ENCODE results near the gene RASGRF1. TPM values are rescaled to one million over a fixed set of nuclear protein-coding genes. Genes with fewer than 3 reads are reported as not detected.

Gene RASGRF1
- total RNA-seq, 1 donor = under 0.01 TPM

DNA sequence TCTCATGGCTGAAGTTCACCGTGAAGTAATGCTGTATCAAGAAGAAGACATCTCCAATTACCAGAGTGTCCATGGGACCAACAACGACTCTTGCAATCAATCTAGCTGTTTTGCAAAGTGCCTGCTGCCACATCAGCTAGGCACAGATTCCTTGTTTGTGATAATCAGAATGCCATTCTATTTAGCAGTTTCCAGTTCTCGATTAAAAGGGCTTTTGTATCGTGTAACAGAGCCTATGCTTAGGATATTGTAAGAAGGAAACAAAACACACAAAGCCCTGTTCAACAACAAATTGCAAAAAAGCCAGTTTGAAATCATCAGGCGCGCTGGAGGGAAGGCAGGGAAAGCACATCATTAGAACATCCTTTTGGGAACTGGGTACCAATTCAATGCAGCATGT, 26.1 kb downstream of the RASGRF1 start:
- TF ChIP-seq CTCF (IDR thresholded peaks at IDR 0.05; ENCODE audit: extremely low read depth, low read depth, low read length) = no peak
- H3K9me3 ChIP-seq (ENCODE audit: low read depth, low read length) = no peaks in the 10 kb centered on the region
- H3K27ac ChIP-seq (ENCODE audit: low read depth, low read length) = no peak overlapping the region
- H3K79me2 ChIP-seq (ENCODE audit: insufficient read depth, low read length) = no peaks in the 10 kb centered on the region
- H2AFZ ChIP-seq (ENCODE audit: low read length) = no peak overlapping the region
- no peaks in the 10 kb centered on the region for H3K36me3 ChIP-seq (ENCODE audit: insufficient read depth, low read length)
- peaks cover 4% of the 10 kb centered on the region for H3K27me3 ChIP-seq (ENCODE audit: insufficient read depth, low read length)
- no peaks in the 10 kb centered on the region for H4K20me1 ChIP-seq (ENCODE audit: insufficient read depth, low read length)
- H3K4me2 ChIP-seq (ENCODE audit: insufficient read depth, low read length) = no peak overlapping the region
- H3K4me1 ChIP-seq (ENCODE audit: insufficient read depth, low read length) = no peaks in the 10 kb centered on the region
- no peak overlapping the region for H3K4me3 ChIP-seq (ENCODE audit: insufficient read depth, low read length)
- DNase-seq (ENCODE audit: insufficient read length, low spot score, missing footprints) = no peak

DNA sequence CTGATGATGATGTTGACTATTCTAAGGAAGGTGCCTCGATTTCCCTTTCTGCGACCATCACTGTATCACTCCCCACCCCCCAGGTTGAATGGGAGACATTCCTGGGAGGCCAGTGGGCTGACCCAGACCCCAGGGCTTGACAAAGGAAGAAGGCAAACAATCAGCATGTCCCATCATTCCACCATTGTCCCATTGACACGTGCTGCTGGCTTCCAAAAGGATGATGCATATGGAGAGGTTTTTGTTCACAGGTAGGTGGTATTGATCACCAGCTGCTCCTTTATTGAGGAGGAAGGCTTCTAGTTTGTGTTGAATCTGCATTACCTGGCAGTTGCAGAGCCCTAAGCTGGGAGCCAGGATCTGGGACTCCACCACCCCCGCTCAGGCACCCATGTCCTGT, 30.4 kb downstream of the RASGRF1 start:
- H3K79me2 ChIP-seq (ENCODE audit: insufficient read depth, low read length) = no peaks in the 10 kb centered on the region
- no peak overlapping the region for H3K27ac ChIP-seq (ENCODE audit: low read depth, low read length)
- H3K4me3 ChIP-seq (ENCODE audit: insufficient read depth, low read length) = no peak overlapping the region
- peaks cover 7% of the 10 kb centered on the region for H3K27me3 ChIP-seq (ENCODE audit: insufficient read depth, low read length)
- no peaks in the 10 kb centered on the region for H3K36me3 ChIP-seq (ENCODE audit: insufficient read depth, low read length)
- H3K4me2 ChIP-seq (ENCODE audit: insufficient read depth, low read length) = no peak overlapping the region
- no peaks in the 10 kb centered on the region for H3K4me1 ChIP-seq (ENCODE audit: insufficient read depth, low read length)
- no peaks in the 10 kb centered on the region for H3K9me3 ChIP-seq (ENCODE audit: low read depth, low read length)
- no peaks in the 10 kb centered on the region for H4K20me1 ChIP-seq (ENCODE audit: insufficient read depth, low read length)
- no peak for TF ChIP-seq CTCF (IDR thresholded peaks at IDR 0.05; ENCODE audit: extremely low read depth, low read depth, low read length)
- no peak for DNase-seq (ENCODE audit: insufficient read length, low spot score, missing footprints)
- no peak overlapping the region for H2AFZ ChIP-seq (ENCODE audit: low read length)

- Histone ChIP-seq H3K4me1 (ENCODE audit: insufficient read depth, low read length) (no peaks in the 10 kb centered on the region), H3K9me3 (ENCODE audit: low read depth, low read length) (no peaks in the 10 kb centered on the region), H3K36me3 (ENCODE audit: insufficient read depth, low read length) (no peaks in the 10 kb centered on the region), H3K79me2 (ENCODE audit: insufficient read depth, low read length) (no peaks in the 10 kb centered on the region), H3K27ac (ENCODE audit: low read depth, low read length) (no peak overlapping the region), H3K27me3 (ENCODE audit: insufficient read depth, low read length) (peaks cover 7% of the 10 kb centered on the region), H2AFZ (ENCODE audit: low read length) (no peak overlapping the region), H3K4me3 (ENCODE audit: insufficient read depth, low read length) (no peak overlapping the region), H3K4me2 (ENCODE audit: insufficient read depth, low read length) (no peak overlapping the region), H4K20me1 (ENCODE audit: insufficient read depth, low read length) (no peaks in the 10 kb centered on the region)
- no peak for TF ChIP-seq CTCF (IDR thresholded peaks at IDR 0.05; ENCODE audit: extremely low read depth, low read depth, low read length)
- DNase-seq (ENCODE audit: insufficient read length, low spot score, missing footprints) = no peak
Observed at GRCh38 chr15:79059081-79059572, 31.5 kb downstream of the RASGRF1 start.

DNA sequence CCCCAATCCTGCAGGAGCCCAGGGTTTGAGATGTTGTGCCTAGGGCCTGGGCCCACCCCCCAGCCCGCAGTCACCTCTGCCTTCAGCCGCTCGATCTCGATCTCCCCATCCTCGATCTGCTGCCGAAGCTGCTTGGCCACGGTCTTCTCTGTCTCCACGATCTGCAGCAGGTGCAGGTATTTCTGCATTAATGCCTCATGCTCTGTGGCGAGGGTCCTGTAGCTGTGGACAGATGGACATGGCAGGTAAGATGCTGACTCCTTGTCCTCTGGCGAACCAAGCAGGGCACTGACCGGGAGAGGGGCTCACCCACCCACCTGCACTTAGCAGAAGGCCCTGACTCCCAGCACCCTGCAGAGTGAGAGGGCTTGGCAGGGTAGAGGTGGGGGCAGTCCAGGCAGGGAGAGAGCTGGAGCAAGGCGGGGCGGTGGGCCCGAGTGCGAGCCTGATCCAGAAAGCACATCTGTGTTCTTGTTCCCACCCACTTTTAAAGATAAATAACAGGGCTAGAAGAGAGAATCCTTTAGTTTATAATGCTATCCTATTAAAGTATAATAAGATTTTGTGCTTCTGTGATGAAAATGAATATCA, 32.2 kb downstream of the RASGRF1 start:
- no peak overlapping the region for H2AFZ ChIP-seq (ENCODE audit: low read length)
- no peaks in the 10 kb centered on the region for H3K4me1 ChIP-seq (ENCODE audit: insufficient read depth, low read length)
- no peak overlapping the region for H3K4me2 ChIP-seq (ENCODE audit: insufficient read depth, low read length)
- no peak overlapping the region for H3K27ac ChIP-seq (ENCODE audit: low read depth, low read length)
- H3K79me2 ChIP-seq (ENCODE audit: insufficient read depth, low read length) = no peaks in the 10 kb centered on the region
- DNase-seq (ENCODE audit: insufficient read length, low spot score, missing footprints) = no peak
- H3K27me3 ChIP-seq (ENCODE audit: insufficient read depth, low read length) = peaks cover 7% of the 10 kb centered on the region
- H3K9me3 ChIP-seq (ENCODE audit: low read depth, low read length) = no peaks in the 10 kb centered on the region
- H3K36me3 ChIP-seq (ENCODE audit: insufficient read depth, low read length) = no peaks in the 10 kb centered on the region
- no peaks in the 10 kb centered on the region for H4K20me1 ChIP-seq (ENCODE audit: insufficient read depth, low read length)
- no peak for TF ChIP-seq CTCF (IDR thresholded peaks at IDR 0.05; ENCODE audit: extremely low read depth, low read depth, low read length)
- no peak overlapping the region for H3K4me3 ChIP-seq (ENCODE audit: insufficient read depth, low read length)

Measured in osteoblast (primary cell).